ENCODE measurements around the gene CTNNB1. TPM values are rescaled to one million over a fixed set of nuclear protein-coding genes. Genes with fewer than 3 reads are reported as not detected.
A peak's percentile ranks its signal among the peaks of the same experiment; 100 is the strongest.

CTNNB1 gene
- total RNA-seq, 1 donor, result 921 TPM

DNA sequence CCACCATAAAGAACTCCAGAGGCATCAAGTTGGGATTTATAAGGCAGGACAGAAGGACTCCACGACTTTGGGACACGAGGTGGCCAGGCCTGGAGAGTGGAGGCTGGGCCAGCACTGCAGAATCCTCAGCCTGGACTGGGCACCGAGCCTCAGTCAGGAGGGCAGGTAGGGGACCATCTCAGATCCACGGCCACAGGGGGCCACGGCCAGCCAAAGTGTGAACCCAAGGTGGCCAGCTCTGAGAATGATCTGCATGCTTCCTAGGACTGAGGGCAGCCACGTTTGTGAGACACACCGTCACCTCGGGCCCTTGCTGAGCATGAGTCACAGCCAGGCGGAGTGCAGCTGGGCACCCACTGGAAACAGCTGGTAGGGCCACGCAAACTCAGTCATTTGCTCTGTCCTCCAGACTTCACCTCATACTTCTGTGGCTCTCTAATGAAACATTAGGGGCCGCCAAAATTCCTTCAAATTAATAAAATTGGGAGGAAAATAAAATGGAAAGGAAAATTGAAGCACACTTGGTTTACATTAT lies 65.8 kb downstream of the CTNNB1 start:
- peak; percentile 26 for DNase-seq (ENCODE audit: low read depth)
- no peak overlapping the region for H3K4me3 ChIP-seq (ENCODE audit: low read depth, low read length)
- TF ChIP-seq, protein P1, sequence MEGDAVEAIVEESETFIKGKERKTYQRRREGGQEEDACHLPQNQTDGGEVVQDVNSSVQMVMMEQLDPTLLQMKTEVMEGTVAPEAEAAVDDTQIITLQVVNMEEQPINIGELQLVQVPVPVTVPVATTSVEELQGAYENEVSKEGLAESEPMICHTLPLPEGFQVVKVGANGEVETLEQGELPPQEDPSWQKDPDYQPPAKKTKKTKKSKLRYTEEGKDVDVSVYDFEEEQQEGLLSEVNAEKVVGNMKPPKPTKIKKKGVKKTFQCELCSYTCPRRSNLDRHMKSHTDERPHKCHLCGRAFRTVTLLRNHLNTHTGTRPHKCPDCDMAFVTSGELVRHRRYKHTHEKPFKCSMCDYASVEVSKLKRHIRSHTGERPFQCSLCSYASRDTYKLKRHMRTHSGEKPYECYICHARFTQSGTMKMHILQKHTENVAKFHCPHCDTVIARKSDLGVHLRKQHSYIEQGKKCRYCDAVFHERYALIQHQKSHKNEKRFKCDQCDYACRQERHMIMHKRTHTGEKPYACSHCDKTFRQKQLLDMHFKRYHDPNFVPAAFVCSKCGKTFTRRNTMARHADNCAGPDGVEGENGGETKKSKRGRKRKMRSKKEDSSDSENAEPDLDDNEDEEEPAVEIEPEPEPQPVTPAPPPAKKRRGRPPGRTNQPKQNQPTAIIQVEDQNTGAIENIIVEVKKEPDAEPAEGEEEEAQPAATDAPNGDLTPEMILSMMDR (IDR thresholded peaks at IDR 0.05; ENCODE audit: insufficient read depth, low read depth, low read length), result no peak

DNA sequence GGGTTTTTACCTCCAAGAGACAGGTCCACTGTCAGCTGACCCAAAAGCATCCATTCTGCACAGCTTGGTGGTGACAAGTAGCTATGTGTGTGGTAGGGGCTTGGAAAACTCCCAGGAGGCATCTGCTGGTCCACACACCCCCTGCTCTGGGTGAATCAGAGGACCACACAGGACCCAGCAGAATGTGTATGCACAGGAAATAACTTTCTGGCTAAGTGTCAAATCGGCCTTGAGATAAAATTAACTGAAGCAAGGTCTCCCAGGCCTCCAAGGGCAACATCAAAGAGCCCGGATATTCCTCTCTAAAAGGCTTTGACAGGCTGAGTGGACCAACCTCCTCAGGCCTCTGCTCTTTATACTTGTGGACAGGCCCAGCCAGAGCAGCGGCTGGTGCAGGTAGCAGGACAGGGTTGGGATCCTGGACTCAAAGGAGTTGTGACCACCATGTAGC lies 66.5 kb downstream of the CTNNB1 start:
- TF ChIP-seq, protein P1 (IDR thresholded peaks at IDR 0.05; ENCODE audit: insufficient read depth, low read depth, low read length), result no peak
- DNase-seq (ENCODE audit: low read depth), result peak; percentile 44
- no peak overlapping the region for H3K4me3 ChIP-seq (ENCODE audit: low read depth, low read length)

DNA sequence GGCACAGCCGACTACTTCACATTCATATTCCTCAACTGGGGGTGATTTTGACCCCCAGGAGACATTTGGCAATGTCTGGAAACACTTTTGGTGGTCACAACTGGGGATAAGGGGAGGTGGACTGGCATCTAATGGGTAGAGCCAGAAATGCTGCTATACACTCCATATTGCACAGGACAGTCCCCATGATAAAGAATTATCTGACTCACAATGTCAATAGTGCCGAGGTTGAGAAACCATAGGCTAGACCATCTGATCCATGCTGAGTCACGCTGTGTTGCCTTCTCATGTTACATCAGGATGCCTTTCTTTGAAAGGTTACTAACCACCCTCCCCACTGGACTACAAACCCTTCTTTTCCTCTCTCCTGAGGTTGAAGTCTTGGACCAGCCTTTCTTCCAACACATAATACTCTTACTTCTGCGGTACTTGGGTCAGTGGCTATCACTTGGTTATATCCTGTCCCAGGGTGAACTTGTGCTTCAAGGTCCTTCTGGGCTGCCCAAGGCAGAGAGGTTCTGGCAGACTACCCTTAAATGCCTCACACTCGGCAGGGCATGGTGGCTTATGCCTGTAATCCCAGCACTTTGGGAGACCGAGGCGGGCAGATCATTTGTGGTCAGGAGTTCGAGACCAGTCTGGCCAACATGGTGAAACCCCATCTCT lies 68.8 kb downstream of the CTNNB1 start:
- TF ChIP-seq, protein P1 (IDR thresholded peaks at IDR 0.05; ENCODE audit: insufficient read depth, low read depth, low read length), result no peak
- H3K4me3 ChIP-seq (ENCODE audit: low read depth, low read length), result no peak overlapping the region
- DNase-seq (ENCODE audit: low read depth), result peak; percentile 85

DNA sequence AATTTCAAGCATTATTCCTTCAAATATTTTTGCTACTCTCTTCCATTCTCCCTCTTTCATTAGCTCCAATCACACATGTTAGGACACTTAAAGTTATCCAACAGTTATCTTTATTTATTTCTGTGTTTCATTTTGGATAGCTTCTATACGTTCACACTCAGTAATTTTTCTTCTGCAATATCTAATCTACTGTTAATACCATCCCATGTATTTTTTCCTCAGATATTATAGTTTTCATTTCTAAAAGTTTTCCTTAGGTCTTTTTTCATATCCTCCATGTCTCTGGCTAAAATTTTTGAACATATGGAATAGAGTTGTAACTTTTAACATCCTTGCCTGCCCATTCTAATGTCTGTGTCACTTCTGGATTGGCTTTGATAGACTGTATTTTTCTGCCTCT lies 73.4 kb downstream of the CTNNB1 start:
- TF ChIP-seq, protein P1 (IDR thresholded peaks at IDR 0.05; ENCODE audit: insufficient read depth, low read depth, low read length), result no peak
- no peak for DNase-seq (ENCODE audit: low read depth)
- H3K4me3 ChIP-seq (ENCODE audit: low read depth, low read length), result no peak overlapping the region

DNA sequence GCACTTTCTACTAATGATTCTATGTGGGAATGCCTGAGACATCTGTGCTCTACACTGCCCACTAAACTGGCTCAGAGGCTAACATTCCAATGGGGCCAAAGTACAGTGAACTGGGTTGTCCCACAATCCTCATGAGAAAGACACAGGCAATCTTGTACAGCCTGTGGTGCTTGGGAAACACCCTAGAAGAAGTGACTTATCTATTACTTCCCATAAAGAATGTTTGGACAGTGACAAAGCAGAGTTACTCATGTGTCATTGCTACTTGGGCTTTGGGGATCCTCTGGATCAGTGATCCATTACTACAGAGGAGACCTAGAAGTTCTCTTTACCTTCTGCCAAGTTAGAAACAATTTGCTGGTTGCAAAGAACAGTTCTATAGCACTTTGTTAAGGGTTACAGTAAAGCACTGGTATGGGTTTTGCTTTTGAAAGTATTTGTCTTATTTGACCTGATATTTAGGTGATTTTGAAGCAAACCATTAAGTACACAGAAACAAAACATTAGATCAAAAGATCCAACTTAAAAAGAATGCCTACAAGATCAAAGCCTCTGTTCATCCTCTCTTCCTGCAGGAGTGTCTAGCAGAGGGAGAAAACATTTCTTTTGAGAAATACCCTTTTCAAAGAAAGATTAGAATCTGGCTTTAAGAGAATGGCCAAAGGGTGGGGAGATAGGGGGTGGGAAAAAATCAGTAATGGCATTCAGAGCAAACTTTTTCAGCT lies 75.8 kb downstream of the CTNNB1 start:
- TF ChIP-seq, protein P1 (IDR thresholded peaks at IDR 0.05; ENCODE audit: insufficient read depth, low read depth, low read length), result no peak
- H3K4me3 ChIP-seq (ENCODE audit: low read depth, low read length), result no peak overlapping the region
- DNase-seq (ENCODE audit: low read depth), result peak; percentile 39

DNA sequence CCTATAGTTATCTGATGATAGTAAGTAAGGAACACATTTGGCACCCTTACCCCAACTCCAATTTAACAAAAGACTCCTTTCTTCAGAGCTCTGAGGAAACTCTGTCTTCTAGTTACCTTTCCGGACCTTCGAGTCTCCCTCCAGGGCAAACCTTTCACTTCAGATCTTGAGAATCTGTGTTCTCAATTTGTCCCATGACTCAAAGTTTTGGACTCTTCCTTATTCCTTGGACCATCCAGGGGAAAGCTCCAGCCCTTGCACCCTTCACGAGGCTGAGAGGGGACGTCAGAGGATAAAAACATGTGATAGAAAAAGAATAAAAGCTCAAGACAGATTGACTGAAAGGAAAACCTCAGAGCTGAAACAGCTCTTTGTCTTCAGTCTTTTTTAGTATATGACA lies 76.9 kb downstream of the CTNNB1 start:
- TF ChIP-seq, protein P1 (IDR thresholded peaks at IDR 0.05; ENCODE audit: insufficient read depth, low read depth, low read length), result no peak
- peak; percentile 5 for DNase-seq (ENCODE audit: low read depth)
- H3K4me3 ChIP-seq (ENCODE audit: low read depth, low read length), result no peak overlapping the region
